Ureter (tissue), 1 donor: ENCODE data around the gene GNAO1. TPM values are rescaled to one million over a fixed set of nuclear protein-coding genes. Genes with fewer than 3 reads are reported as not detected.

Experiments
- DNase-seq: peaks from one replicate; pipeline ENCODE4 v3.0.0-alpha.2; 2020; ENCODE audit warnings: low spot score
- total RNA-seq: library from RNA; stranded (reverse); gene quantifications from one replicate; pipeline ENCODE4 v1.2.4, GENCODE V29; 2023
- donor health status: DM: yes; HTN: yes; CAD: no.

The GNAO1 gene
- total RNA-seq, 1 donor from 2014 or later = 23.8 TPM

DNA sequence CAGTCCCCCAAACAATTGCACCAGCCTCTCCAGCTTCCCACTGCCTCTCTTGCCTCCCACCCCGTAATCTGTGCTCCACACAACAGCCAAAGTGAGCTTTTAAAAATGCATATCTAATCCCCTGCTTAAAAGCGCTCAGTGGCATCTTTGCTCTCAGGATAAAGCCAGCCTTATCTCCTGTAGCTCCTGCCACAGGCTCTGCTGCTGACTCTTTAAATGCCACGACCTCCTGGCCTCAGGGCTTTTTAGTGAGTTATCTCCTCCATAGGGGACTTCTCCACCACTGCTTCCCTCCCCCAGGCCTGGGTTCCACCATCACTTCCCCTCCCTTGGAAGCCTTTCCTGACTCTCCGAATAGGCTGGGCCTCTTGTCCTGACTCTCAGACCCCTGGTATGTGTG, 98.6 kb downstream of the GNAO1 start:
- DNase-seq = no peak

DNA sequence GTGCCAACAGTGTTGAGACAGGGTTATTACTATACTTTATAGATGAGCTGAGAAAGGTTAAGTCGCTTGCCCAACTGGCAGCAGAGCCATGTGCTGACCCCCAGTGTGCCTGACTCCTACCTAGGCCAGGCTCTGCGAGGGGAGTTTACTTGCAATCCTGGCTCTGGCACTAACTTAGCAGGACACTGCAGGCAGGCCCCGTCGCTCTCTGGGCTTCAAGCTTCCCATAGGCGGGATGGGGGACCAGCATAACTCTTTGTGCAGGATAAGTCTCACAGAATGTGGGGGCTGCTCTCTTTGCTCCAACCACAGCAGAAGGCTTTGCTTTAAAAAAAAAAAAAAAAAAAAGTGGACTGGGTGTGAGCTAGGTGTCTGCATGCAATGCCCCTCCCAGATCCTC, 102.7 kb downstream of the GNAO1 start:
- no peak for DNase-seq

DNA sequence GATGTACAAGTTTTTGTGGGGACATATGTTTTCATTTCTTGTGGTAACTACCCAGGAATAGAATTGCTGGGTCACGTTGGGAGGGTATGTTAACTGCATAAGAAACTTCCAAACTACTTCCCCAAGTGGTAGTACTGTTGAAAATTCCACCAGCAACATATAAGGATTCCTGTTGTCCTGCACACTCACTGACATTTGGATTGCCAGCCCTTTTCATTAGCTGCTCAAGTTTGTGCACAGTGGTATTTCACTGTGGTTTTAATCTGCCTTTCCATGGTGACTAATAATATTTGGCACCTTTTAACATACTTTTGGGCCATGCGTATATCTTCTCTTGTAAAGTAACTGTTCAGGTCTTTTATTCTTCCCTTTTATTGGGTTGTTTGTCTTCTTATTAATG, 103.3 kb downstream of the GNAO1 start:
- DNase-seq = no peak

DNA sequence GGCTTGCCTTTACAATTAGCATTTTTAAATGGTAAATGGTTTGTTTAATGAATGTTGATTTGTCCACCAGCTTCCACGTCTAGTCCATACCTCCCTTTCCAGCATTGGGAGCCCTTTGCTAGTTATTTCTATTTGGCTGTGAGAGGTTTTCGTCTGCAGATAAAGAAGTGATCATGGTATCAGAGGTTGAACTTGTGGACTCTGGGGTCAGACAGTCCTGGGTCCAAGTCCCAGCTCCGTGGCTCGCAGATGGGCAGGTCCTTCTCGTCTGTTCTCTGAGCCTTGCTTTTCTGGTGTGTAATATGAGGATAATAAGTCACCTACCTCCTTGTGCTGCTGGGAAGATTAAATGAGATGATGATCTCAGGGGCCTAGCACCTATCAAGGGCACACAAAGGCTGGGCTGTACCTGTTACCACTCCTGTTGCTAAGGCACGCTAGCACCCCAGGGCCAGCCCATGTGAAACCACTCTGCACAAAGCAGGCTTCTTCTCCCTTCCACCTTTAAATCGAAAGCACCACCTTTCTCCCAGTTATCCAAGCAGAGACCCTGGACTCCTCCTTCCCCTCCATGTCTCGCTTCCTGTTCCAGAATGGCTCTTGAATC, 103.9 kb downstream of the GNAO1 start:
- no peak for DNase-seq

DNA sequence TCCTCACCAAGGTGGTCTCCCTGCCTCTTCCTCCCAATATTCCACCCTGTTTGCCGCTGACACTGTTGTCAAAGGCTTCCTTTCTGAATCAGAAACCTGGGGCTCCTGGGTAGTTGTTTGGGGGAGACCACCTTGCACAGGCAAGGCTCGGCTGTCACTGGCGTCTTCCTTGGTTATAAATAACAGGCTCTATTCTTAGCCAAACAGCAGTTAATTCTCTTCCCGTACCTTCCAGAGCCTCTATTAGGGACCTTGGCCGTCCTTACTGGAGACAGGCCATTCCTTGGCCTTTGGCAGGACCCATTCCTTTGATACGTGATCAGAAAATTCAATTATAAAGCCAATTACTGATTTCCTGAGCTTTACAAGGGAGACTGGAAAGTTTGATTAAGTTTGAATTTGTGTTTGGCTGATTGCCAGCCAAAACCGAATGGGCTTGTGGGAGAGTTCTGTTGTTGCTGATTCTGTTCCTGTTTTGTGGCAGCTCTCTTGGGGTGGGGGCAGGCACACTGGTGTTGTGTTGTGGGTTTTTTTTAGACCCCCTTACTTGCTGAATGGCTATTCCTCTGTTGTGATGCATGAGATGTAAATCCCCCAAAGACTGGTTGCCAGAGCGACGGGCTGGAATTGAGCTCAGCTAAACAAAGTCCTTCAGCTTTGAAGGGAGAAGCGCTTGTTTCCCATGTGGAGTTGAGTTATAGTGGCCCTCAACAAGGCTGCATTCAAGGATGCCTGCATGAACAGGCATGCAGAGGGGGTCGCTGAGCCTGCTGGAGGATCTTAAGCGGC, 104.6 kb downstream of the GNAO1 start:
- DNase-seq = no peak

DNA sequence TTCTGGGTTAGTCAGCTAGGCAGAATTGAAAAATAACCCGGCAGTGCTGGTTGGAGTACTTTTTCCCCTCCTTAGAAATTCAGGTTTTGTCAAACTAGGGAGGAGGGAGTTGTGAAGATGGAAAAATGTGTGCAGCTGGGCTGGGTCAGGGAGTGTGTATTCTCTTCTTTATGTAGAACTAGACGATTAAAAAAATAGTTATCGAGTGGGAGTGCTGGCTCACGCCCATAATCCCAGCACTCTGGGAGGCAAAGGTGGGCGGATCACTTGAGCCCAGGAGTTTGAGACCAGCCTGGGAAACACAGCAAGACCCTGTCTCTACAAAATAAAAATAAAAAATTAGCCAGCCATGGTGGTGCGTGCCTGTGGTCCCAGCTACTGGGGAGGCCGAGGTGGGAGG, 106.4 kb downstream of the GNAO1 start:
- no peak for DNase-seq

DNA sequence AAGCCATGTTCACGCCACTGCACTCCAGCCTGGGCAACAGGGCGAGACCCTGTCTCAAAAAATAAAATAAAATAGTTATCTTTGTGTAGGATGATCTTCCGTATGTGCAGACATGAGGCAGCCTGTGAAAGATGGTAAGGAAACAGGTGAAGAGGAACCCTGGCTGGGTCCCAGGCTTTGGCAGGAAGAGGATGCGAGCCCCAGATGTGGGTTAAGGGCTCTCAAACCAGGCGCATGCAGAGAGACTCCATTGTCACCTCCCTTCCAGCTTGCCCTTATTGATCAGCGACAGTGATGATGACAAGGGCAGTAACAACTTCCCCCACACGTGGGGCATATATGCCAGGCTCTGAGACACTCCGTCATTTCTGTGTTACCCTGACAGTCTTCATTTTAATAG, 106.8 kb downstream of the GNAO1 start:
- DNase-seq = no peak

DNA sequence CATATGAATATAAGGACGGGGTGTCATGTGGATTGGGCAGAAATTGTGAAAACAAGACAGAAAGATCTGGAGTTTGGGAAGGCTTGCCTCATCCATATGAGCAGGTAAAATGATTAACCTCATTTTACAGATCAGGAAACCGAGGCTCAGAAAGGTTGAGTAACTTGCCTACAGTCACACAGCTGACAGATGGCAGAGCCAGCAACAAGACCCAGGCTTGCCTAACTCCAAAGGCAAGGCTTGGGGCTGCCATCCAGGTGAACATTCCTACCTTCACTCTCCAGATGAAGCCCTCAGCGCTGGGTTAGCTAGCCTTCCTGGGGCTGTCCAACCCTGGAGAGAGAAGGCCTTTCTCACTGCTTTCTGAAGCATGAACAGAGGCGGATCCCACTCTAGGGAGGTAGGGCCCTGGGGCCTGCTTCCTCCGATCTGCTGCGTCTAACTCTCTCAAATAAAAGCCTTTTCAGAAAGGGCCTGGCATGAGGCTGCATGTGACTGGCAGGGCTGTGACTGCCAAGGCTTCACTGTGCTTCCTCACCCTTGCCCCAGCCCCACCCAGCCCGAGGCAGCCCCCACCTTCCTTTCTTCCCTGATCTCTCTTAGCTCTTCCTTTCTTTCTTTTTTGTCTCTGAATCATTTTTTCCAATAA, 107.8 kb downstream of the GNAO1 start:
- DNase-seq = no peak

DNA sequence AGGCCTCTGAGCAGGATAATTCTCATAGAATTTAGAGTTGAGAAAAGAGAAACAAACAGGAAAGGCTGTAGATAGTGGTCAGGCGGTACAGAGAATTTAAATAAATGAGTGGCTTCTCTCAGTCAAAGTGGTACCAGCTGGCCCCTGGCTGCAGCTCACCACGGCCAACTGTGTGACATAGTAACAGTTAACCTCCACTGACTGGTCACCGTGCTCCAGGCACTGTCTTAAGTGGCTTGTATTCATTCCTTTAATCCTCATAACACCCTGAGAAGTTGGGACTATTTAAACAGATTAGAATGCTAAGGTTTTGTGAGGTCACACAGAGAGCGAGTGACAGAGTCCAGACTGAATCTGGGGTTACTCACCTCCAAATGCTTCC, 108.9 kb downstream of the GNAO1 start:
- no peak for DNase-seq

DNA sequence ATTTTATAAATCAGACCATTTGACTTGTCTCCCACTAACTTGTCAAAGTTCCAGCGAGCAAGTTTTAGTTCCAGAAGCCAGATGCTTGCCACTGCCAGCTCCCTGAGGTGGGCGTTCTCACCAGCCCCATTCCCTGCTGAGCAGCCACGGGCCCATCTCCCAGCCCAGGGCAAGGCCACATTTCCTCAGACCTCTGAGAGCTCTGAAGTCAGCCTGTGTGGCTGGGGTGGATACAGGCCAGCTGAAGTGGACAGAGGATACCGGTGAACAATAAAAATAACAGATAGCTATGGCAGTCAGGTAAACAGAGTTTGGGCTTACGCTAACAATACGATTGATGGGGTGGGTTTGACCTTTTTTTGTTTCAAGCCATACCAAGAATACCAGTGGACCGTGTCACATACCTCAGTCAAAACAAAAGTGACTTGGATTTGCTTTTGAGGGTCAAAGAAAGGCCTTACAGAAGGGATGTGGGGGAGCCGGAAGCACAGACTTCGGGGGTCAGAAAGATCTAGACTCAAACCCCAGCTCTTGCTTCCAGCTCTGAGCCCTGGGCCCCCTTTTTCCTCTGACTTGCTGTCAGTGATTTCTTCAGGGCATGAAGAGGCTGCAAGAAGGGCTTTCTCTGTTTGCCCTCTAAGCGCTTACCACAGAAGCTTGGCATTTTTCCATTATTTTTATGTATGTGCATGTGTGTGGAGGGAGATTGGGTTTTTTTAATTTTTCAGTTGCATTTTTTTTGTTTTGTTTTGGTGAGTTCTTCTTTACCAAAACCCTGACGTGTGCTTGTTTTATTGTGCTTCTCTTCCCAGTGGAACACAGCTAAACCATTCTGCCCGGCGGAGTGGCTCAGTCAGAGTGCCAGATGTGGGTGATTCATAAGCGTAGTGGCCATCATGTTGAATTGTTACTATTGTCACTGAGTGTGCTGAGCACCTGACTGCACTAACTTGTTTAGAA, 109.9 kb downstream of the GNAO1 start:
- DNase-seq = no peak

DNA sequence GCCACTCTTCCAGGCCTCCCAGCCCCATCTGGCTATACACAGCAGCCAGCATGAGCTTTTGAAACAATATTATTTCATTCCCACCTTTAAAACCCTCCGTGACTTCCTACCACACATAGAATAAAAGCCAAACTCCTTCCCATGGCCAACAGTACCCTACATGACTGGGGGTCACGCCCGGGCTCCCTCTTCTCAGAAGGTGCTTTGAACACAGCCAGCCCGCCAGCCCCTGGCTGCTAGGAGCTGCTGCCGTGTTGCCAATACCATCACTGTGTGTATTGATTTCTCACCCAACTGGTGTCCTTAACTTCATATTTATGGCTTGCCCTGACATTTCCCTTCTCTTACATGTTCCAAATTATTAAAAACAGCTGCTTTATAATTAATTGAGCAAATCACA, 111.2 kb downstream of the GNAO1 start:
- DNase-seq = no peak

DNA sequence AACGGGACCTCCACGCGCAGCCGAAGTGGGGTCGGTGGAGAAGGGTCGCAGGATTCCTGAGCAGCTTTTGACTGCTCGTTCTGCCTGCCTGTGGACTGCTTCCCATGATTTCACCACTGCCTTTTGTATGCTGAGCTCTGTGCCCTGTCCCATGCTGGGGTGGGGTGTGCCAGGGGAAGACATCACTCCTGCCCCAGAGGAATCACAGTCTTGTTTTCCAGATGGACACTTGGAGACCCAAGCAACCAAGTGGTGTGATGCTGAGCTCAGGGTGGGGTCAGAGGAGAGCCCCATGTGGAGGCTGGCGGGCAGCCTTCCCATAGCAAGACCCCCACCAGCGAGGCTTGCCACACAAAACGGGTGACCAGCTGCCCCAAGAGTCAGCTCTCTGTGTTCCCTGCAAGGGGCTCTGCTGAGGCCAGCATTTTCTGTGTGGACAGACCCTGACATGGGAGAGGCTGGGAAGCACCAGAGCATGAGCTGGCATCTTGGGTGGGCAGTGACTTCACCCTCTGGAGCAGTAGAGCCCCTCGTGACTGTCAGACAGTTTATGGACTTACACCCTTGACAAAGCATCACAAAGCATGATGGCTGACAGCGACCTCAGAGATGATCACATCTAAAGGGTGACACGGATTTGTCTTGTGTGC, 111.9 kb downstream of the GNAO1 start:
- no peak for DNase-seq

DNA sequence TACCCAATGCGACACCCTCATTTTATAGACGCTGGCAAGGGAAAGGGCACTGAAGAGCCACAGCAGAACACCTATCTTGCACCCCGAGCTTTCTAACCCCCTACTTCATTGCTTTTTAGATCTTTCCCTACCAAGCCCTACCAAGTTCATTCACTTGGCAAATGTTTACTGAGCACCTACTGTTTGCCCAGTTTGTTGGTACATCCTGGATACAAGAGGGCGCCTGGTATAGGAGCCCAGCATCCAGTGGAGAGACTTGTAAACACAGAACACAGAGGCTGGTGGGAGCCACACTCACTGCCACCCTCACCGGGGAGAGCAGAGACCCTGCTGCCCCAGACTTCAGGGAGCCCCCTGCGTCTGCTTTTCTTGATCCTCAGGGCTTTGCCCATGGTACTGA, 112.6 kb downstream of the GNAO1 start:
- no peak for DNase-seq

DNA sequence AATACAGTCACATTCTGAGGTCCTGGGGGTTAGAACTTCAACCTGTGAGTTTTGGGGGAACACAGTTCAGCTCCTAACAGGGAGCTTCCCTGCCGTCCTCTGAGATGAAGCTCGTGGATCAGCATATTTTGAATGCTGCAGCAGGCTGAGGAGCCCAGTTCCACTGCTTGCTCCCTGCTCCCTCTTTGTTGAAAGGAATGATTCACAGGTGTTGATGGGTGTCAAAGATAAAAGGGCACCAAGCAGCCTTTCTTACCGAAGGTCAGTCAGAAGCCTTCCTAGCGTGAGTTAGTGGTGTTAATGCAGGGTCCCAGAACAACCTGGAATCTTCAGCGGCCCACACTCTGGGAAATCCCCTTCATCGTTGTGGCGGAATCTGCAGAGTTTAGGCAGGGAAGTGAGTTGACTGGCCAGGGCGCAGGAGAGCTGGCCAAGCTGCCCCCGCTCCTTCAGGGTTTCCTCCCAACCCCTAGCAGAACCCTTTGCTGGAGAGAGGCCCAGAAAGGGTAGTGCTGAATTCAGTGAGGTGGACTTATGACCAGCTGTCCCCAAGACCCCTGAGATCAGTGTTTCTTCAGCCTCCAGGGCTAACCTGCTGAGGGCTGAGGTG, 114.8 kb downstream of the GNAO1 start:
- DNase-seq = no peak

DNA sequence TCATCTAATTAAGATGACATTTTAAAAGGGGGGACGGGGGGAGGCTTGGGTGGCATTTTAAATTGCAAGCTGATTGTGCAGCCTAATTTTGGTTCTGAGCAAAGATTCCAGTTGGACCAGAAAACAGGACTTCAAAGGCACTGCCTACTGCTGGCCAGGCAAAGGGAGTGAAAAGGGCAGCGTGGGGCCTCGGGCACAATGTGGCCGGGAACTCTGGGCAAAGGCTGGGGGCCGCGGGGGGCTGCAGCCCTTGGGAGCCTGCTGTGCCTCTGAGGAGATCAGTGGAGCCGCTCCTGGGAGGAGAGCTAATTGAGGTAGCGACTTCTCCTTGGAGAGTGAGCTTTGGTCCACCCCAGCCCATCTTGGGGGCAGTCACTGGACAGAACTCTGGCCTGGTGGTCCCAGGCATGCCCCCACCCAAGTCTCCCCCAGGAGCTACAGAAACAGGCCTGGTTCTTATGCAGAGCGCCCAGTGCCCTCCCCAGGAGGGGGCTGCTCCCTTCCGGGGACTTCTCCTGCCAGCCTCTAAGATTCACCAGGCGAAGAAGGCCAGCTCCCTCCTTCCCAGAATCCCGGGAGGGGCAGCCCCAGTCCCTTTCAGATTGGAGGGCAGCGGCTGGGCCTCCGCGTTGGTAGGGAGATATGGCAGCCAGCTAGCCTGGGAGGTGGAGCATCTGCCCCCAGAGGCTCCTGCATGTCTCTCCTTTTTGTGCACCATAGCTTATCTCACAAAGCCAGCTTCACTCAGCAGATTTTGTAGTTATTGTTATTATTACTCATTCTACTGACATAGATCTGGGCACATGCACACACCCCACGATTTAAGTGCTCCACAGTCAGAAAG, 115.6 kb downstream of the GNAO1 start:
- no peak for DNase-seq

DNA sequence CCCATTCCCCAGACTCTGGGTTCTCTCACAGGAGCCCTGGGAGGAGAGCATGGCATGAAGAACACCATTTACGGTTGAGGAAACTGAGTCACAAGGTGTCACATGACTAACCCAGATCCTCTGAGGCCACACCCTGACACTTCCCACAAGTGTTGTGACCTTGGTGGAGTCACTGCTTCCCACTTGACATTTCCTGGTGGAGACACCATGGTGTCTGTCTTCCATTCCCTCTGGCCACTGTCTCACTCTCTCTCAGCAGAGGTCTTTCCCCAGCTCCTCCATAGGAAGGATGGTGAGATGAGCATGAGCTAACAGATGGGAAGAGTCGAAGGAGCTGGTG, 116.2 kb downstream of the GNAO1 start:
- DNase-seq = no peak

DNA sequence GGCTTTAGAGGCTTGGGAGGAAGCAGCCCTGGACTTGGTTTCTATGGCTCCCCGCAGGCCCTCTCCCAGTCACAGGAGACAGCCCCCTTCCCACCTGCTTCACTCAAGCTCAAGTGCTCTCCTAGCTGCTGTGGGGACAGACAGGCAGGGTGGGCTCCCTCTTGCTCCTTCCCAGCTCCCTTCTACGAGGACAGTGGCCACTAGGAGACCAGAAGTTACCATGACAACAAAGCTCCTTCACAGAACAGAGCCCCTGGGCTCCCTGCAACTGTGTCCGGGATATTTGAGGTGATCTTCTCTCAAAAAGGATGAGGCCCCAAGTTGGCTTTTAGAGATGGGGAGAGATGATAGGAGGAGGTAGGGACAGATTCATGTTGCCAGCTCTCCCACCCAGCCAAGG, 117.7 kb downstream of the GNAO1 start:
- DNase-seq = no peak

DNA sequence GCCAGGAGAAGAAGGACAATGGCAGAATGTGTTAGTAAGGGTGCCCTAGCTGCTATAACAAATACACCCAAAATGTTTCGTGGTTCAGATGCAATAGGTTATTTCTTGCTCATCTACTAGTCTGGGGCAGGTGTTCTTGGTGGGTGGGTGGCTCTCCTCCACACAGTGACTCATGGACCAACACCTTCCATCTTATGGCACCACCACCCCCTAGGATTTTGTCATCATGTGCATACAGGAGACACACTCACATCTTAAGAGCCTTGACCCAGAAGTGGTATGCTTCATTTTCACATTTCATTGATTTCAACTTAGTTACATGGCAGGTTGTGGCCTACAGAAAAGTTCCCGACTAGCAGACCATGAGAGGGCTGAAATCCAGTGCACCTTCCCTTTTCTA, 119.4 kb downstream of the GNAO1 start:
- no peak for DNase-seq

DNA sequence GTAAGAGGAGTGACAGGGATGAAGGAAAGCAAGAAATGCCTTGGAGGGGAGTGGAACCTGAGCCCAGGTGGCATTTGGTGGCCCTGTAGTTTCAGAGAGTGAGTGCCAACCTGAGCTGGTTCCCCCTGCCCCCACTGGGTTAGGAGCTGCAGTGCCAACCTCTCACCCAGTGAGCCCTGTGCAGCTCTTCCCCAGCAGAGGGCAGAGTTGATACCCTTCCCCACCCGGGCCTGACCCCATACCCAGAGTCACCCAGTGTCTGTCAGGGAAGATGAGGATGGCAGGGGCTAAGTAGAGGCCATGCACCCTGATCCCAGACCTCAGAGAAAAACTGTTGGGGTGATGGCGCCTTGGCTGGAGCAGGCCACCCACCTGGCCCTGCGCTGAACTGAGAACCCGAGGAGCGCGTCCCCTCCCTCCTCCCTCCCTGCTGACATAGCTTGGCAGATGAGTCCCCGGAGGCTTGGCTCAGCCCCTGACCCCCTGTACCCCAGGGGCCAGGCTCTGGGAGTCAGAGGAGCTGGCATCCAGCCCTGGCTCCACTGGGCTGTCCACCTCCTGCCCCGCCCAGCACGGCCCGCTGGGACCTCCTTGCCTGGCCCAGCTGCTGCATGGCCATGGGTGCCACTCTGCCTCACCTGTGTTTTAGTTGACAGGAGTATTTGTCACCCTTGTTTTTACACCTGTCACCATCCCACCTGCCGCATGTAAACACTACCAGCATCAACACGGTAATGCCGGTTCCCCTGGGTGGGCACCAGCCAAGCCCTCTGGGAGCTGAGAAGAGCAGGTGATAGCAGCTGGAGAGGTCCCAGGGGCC, 120.1 kb downstream of the GNAO1 start:
- no peak for DNase-seq

DNA sequence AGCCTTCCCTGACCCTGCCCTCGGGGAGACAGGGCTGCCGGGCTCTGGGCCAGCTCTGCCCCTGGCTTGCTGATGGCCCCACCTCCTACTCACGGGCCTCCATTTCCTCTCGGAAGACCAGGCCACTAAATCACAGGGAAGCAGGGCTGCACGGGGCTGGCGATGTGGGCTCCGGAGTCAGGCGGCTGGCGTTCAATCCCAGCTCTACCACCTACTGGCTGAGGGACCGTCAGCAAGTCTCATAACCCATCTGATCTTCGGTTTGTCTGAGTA, 120.7 kb downstream of the GNAO1 start:
- DNase-seq = no peak
